SK-N-SH (cell line): Measurements from ENCODE around the gene ZBED3. TPM values are rescaled to one million over a fixed set of nuclear protein-coding genes. Genes with fewer than 3 reads are reported as not detected.

Experiments used
- CTCF ChIA-PET: fragments of 300-600, 350-600 bp; formaldehyde crosslinking; extraction: SDS; loops from one replicate; lab custom pipeline; 2021; lab: Yijun Ruan, JAX
- POLR2A ChIA-PET: fragments of 350-600 bp; sonication (Branson Sonifier 250); formaldehyde crosslinking; extraction: SDS; loops from one replicate; lab custom pipeline; 2020; ENCODE audit warnings: antibody characterized with exemption, inconsistent platforms; lab: Yijun Ruan, JAX
- DNase-seq: peaks from one replicate; pipeline ENCODE4 v3.0.0; 2012
- H2AFZ ChIP-seq: fragments of 200-600 bp; sonication (generic); 2 replicates; pipeline ENCODE4 v1.8.1; 2016; ENCODE audit warnings: antibody characterized with exemption, mild to moderate bottlenecking, low read depth
- H3F3A ChIP-seq: fragments of 200-600 bp; sonication (generic); replicated peaks from 2 replicates; pipeline ENCODE3; 2016; ENCODE audit warnings: antibody characterized with exemption, mild to moderate bottlenecking; ENCODE audit not compliant: insufficient read depth
- H3K27ac ChIP-seq, 2 experiments: fragments of 200-500 bp in 1 of 2; fragments of 200-600 bp in 1 of 2; sonication (Bioruptor generic) in 1 of 2; sonication (generic), shearing (Covaris generic) in 1 of 2; 2 replicates each; pipeline versions ENCODE4 v1.5.1 to v1.6.1; 2014 to 2016; ENCODE audit warnings: low read depth in 2 of 2, inconsistent platforms in 1 of 2, low read length in 1 of 2, mild to moderate bottlenecking in 1 of 2, mixed read lengths in 1 of 2
- H3K27me3 ChIP-seq: fragments of 200-600 bp; sonication (generic), shearing (Covaris generic); 2 replicates; pipeline ENCODE4 v1.6.1; 2016; ENCODE audit warnings: mixed run types; ENCODE audit not compliant: insufficient read depth
- H3K36me3 ChIP-seq, 2 experiments: fragments of 200-500 bp in 1 of 2; fragments of 200-600 bp in 1 of 2; sonication (Bioruptor generic) in 1 of 2; sonication (generic) in 1 of 2; replicated peaks in 1 of 2; 2 replicates each; pipeline versions ENCODE3 to v1.5.1; 2014 to 2016; ENCODE audit warnings: low read length in 1 of 2, mild to moderate bottlenecking in 1 of 2; ENCODE audit not compliant: insufficient read depth in 2 of 2, control insufficient read depth in 1 of 2
- H3K4me1 ChIP-seq, 2 experiments: fragments of 200-500 bp in 1 of 2; fragments of 200-600 bp in 1 of 2; sonication (Bioruptor generic) in 1 of 2; sonication (generic), shearing (Covaris generic) in 1 of 2; 2 replicates each; pipeline versions ENCODE4 v1.5.1 to v1.6.1; 2014 to 2016; ENCODE audit warnings: low read depth in 1 of 2, low read length in 1 of 2, mixed run types in 1 of 2; ENCODE audit not compliant: insufficient read depth in 2 of 2, control insufficient read depth in 1 of 2
- H3K4me2 ChIP-seq: fragments of 200-600 bp; sonication (generic), shearing (Covaris generic); 2 replicates; pipeline ENCODE4 v1.6.1; 2017; ENCODE audit warnings: mixed run types
- H3K4me3 ChIP-seq, 2 experiments: fragments of 200-500 bp in 1 of 2; fragments of 200-600 bp in 1 of 2; sonication (Bioruptor generic) in 1 of 2; sonication (generic), shearing (Covaris generic) in 1 of 2; 2 replicates each; pipeline versions ENCODE4 v1.5.1 to v1.8.1; 2014 to 2016; ENCODE audit warnings: low read depth in 2 of 2, inconsistent platforms in 1 of 2, low read length in 1 of 2, mild to moderate bottlenecking in 1 of 2, mixed read lengths in 1 of 2, moderate library complexity in 1 of 2
- H3K79me2 ChIP-seq: fragments of 200-600 bp; sonication (generic); 2 replicates; pipeline ENCODE4 v1.8.1; 2017; ENCODE audit warnings: mild to moderate bottlenecking; ENCODE audit not compliant: insufficient read depth
- H3K9ac ChIP-seq: fragments of 200-600 bp; sonication (generic); 2 replicates; pipeline ENCODE4 v1.6.1; 2017; ENCODE audit warnings: mixed run types
- H3K9me2 ChIP-seq: fragments of 200-600 bp; sonication (generic); 2 replicates; pipeline ENCODE4 v1.6.1; 2017; ENCODE audit warnings: mixed run types
- H3K9me3 ChIP-seq: fragments of 200-600 bp; sonication (generic); 2 replicates; pipeline ENCODE4 v1.6.1; 2017; ENCODE audit warnings: mixed run types, mild to moderate bottlenecking, moderate library complexity
- H4K20me1 ChIP-seq: fragments of 200-600 bp; sonication (generic); 2 replicates; pipeline ENCODE4 v1.6.1; 2017; ENCODE audit warnings: mild to moderate bottlenecking, mixed run types; ENCODE audit not compliant: insufficient read depth
- EP300 ChIP-seq, 2 experiments: IDR thresholded peaks; 2 replicates each; pipeline versions ENCODE4 v1.4.0 to v1.6.1; 2012; ENCODE audit warnings: borderline replicate concordance in 1 of 2, low read depth in 1 of 2, low read length in 1 of 2
- GABPA ChIP-seq: IDR thresholded peaks from 2 replicates; pipeline ENCODE4 v1.4.0; 2012; ENCODE audit warnings: low read depth, mild to moderate bottlenecking
- GATA2 ChIP-seq: sonication (generic); formaldehyde crosslinking; IDR thresholded peaks from 2 replicates; pipeline ENCODE4 v1.5.0; 2020; ENCODE audit warnings: mild to moderate bottlenecking, missing genetic modification reagents
- MEF2A ChIP-seq: IDR thresholded peaks from 2 replicates; pipeline ENCODE4 v1.4.0; 2012; ENCODE audit warnings: low read depth, borderline replicate concordance
- RXRA ChIP-seq: IDR thresholded peaks from 2 replicates; pipeline ENCODE4 v1.4.0; 2012; ENCODE audit warnings: low read depth, mild to moderate bottlenecking, borderline replicate concordance
- SIN3A ChIP-seq: IDR thresholded peaks from 2 replicates; pipeline ENCODE4 v1.6.1; 2012; ENCODE audit warnings: low read depth, mild to moderate bottlenecking, low read length, moderate library complexity, borderline replicate concordance
- WGBS: methylation state at CpG from one replicate; pipeline ENCODE4 v1.1.6; 2017; ENCODE audit warnings: low lambda C conversion rate; 5-methylcytosine and 5-hydroxymethylcytosine counted together
- polyA plus RNA-seq, 3 experiments: library from polyadenylated mRNA; depleted of rRNA; stranded (reverse); fragments of >200 nt; gene quantifications; 2 replicates each; pipeline ENCODE4 v1.2.3, GENCODE V29; 2012
- TF ChIP-seq, protein P1 (sequence below): IDR thresholded peaks from 2 replicates; pipeline ENCODE4 v1.6.1; 2012; ENCODE audit warnings: mild to moderate bottlenecking, low read depth, low read length, moderate library complexity

ZBED3 gene
- polyA plus RNA-seq, 1 of the 3 experiments (the other 2 are of a cell fraction) = 5.8 TPM

DNA sequence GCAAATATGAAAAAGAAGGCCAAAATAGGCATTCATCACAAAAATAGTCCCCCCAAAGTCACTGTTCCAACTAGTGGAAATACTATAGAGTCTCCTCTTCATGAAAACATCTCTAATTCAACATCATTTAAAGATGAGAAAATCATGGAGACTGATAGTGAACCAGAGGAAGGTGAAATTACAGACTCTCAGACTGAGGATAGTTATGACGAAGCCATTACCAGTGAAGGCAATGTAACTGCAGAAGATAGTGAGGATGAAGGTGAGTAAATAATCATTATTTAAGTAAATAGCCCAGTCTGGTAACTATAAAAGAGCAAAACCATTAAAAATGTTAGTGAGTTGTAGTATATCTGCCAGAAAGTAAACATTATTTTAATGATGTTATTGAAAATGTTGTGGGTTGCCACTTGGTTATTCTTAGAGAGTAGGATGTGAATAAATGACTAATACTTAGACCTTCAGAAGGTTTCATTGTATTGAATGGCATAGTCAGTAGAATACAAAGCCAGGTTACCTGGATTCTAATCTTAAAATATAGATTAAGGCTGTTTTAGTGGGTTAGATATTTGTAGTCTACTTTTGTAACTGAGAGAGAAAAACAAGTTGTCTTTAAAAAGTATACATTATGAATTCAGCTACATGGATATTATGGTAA, 40.5 kb downstream of the ZBED3 start:
- DNase-seq = no peak
- 100% methylated on average over 1 of the region's 1 CpG for whole genome bisulfite sequencing
- Histone ChIP-seq H3K9me3 (no peaks in the 10 kb centered on the region), H3K4me3 (no peak overlapping the region), H3F3A (peaks cover 6% of the 10 kb centered on the region), H4K20me1 (no peaks in the 10 kb centered on the region), H3K36me3 (peaks cover 47 to 55% of the 10 kb centered on the region in 2 experiments), H3K27ac (no peak overlapping the region), H3K9ac (no peak overlapping the region), H3K4me1 (no peaks in the 10 kb centered on the region), H3K27me3 (no peaks in the 10 kb centered on the region), H3K9me2 (no peaks in the 10 kb centered on the region), H3K79me2 (no peaks in the 10 kb centered on the region), H2AFZ (no peak overlapping the region), H3K4me2 (no peak overlapping the region)
- TF ChIP-seq, protein P1, sequence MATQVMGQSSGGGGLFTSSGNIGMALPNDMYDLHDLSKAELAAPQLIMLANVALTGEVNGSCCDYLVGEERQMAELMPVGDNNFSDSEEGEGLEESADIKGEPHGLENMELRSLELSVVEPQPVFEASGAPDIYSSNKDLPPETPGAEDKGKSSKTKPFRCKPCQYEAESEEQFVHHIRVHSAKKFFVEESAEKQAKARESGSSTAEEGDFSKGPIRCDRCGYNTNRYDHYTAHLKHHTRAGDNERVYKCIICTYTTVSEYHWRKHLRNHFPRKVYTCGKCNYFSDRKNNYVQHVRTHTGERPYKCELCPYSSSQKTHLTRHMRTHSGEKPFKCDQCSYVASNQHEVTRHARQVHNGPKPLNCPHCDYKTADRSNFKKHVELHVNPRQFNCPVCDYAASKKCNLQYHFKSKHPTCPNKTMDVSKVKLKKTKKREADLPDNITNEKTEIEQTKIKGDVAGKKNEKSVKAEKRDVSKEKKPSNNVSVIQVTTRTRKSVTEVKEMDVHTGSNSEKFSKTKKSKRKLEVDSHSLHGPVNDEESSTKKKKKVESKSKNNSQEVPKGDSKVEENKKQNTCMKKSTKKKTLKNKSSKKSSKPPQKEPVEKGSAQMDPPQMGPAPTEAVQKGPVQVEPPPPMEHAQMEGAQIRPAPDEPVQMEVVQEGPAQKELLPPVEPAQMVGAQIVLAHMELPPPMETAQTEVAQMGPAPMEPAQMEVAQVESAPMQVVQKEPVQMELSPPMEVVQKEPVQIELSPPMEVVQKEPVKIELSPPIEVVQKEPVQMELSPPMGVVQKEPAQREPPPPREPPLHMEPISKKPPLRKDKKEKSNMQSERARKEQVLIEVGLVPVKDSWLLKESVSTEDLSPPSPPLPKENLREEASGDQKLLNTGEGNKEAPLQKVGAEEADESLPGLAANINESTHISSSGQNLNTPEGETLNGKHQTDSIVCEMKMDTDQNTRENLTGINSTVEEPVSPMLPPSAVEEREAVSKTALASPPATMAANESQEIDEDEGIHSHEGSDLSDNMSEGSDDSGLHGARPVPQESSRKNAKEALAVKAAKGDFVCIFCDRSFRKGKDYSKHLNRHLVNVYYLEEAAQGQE = no peak
- TF ChIP-seq MEF2A = no peak
- POLR2A ChIA-PET = no interaction called here
- CTCF ChIA-PET = no interaction called here

DNA sequence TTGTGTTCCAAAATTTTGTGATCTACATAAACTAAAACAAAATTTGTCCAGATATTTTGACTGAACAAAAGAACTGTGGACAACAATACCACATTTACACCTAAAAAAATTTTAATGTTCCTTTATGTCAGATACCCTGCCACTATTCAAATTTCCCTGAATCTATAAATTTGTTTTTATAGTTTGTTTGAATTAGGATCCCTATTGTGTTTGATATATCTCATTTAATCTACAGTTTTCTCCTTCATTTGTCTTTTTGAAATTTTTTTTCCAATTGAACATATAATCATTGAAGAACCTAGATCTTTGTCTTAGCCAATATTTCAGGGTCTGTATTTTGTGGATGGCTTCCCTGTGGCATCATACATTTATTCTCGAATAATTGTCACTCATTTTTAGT, 51.1 kb downstream of the ZBED3 start:
- no peak overlapping the region for H2AFZ ChIP-seq
- no peak overlapping the region for H3K9ac ChIP-seq
- H3K36me3 ChIP-seq = peaks cover 63 to 66% of the 10 kb centered on the region in 2 experiments
- ChIA-PET POLR2A (no interaction called here), CTCF (no interaction called here)
- H3F3A ChIP-seq = no peaks in the 10 kb centered on the region
- H3K79me2 ChIP-seq = peaks cover 27% of the 10 kb centered on the region
- H4K20me1 ChIP-seq = no peaks in the 10 kb centered on the region; the same call in 1 of the 2 replicates
- no peak overlapping the region for H3K4me2 ChIP-seq
- 95% methylated on average over 1 of the region's 1 CpG for WGBS
- H3K27ac ChIP-seq = no peak overlapping the region
- H3K4me3 ChIP-seq = no peak overlapping the region
- TF ChIP-seq EP300 (IDR thresholded peaks at IDR 0.05; ENCODE audit: borderline replicate concordance in 1 of 2, low read depth in 1 of 2, low read length in 1 of 2) (no peak), GATA2 (CRISPR knock-in tag) (no peak), SIN3A (no peak), RXRA (no peak), GABPA (no peak)
- H3K9me2 ChIP-seq = no peaks in the 10 kb centered on the region
- H3K9me3 ChIP-seq = no peaks in the 10 kb centered on the region
- no peak for DNase-seq
- H3K4me1 ChIP-seq = peaks cover 7 to 8% of the 10 kb centered on the region in 2 experiments; a peak in 3 of 4 replicates
- no peaks in the 10 kb centered on the region for H3K27me3 ChIP-seq
